GM21717 (cell line): ENCODE results near the gene SFXN1.

ENCODE experiments used
- ATAC-seq: cut with Tn5 transposase; IDR thresholded peaks from one replicate; pipeline ENCODE4 v1.9.1; 2021; ENCODE audit warnings: mild to moderate bottlenecking, moderate library complexity; ENCODE audit not compliant: unreplicated experiment

The SFXN1 gene

GRCh38 chr5:175538576-175538975, 60.2 kb downstream of the SFXN1 start:
- no peak for ATAC-seq

- no peak for ATAC-seq
Observed at GRCh38 chr5:175539936-175540335, 61.6 kb downstream of the SFXN1 start.

GRCh38 chr5:175541264-175541663, 62.9 kb downstream of the SFXN1 start:
- no peak for ATAC-seq

GRCh38 chr5:175542232-175542965, 64.0 kb downstream of the SFXN1 start:
- no peak for ATAC-seq

- ATAC-seq, result no peak
Observed at GRCh38 chr5:175542966-175543235, 64.5 kb downstream of the SFXN1 start.

- no peak for ATAC-seq
Observed at GRCh38 chr5:175544108-175544511, 65.8 kb downstream of the SFXN1 start.

- no peak for ATAC-seq
Observed at GRCh38 chr5:175544586-175544985, 66.2 kb downstream of the SFXN1 start.

GRCh38 chr5:175547842-175548241, 69.5 kb downstream of the SFXN1 start:
- no peak for ATAC-seq

- no peak for ATAC-seq
Observed at GRCh38 chr5:175548626-175549311, 70.4 kb downstream of the SFXN1 start.

- ATAC-seq, result no peak
Observed at GRCh38 chr5:175550055-175550805, 71.9 kb downstream of the SFXN1 start.

- no peak for ATAC-seq
Observed at GRCh38 chr5:175551266-175551665, 72.9 kb downstream of the SFXN1 start.

GRCh38 chr5:175554296-175554695, 75.9 kb downstream of the SFXN1 start:
- ATAC-seq, result no peak

- no peak for ATAC-seq
Observed at GRCh38 chr5:175555168-175555785, 76.9 kb downstream of the SFXN1 start.

GRCh38 chr5:175556794-175557193, 78.4 kb downstream of the SFXN1 start:
- no peak for ATAC-seq

- no peak for ATAC-seq
Observed at GRCh38 chr5:175557778-175558177, 79.4 kb downstream of the SFXN1 start.

GRCh38 chr5:175558801-175559480, 80.6 kb downstream of the SFXN1 start:
- ATAC-seq, result no peak

- ATAC-seq, result no peak
Observed at GRCh38 chr5:175560011-175560410, 81.7 kb downstream of the SFXN1 start.

- no peak for ATAC-seq
Observed at GRCh38 chr5:175561085-175561484, 82.7 kb downstream of the SFXN1 start.

- ATAC-seq, result no peak
Observed at GRCh38 chr5:175564716-175565115, 86.4 kb downstream of the SFXN1 start.

- no peak for ATAC-seq
Observed at GRCh38 chr5:175566697-175567096, 88.3 kb downstream of the SFXN1 start.

- ATAC-seq, result no peak
Observed at GRCh38 chr5:175567954-175568353, 89.6 kb downstream of the SFXN1 start.
